ENCODE results near the gene LCE1E. TPM values are rescaled to one million over a fixed set of nuclear protein-coding genes. Genes with fewer than 3 reads are reported as not detected.

LCE1E gene
- total RNA-seq, 1 donor from 2014 or later: not detected

GRCh38 chr1:152768847-152769533 is 17.1 kb upstream of the LCE1E start:
- ATAC-seq (no peak), DNase-seq (no peak)
- Histone ChIP-seq H3K9me3 (no peaks in the 10 kb centered on the region), H3K4me3 (no peak overlapping the region), H3K27me3 (no peaks in the 10 kb centered on the region), H3K36me3 (no peaks in the 10 kb centered on the region), H3K27ac (no peak overlapping the region), H3K4me1 (no peaks in the 10 kb centered on the region)
- no peak for TF ChIP-seq CTCF (IDR thresholded peaks at IDR 0.05)
- intact Hi-C loops (cut with DNase I): no loop called here

- Histone ChIP-seq H3K27ac (no peak overlapping the region), H3K4me3 (no peak overlapping the region), H3K27me3 (no peaks in the 10 kb centered on the region), H3K4me1 (no peaks in the 10 kb centered on the region), H3K9me3 (no peaks in the 10 kb centered on the region), H3K36me3 (no peaks in the 10 kb centered on the region)
- no peak for TF ChIP-seq CTCF (IDR thresholded peaks at IDR 0.05)
- DNase-seq: no peak
- ATAC-seq: no peak
- intact Hi-C loops (cut with DNase I): no loop called here
Observed at GRCh38 chr1:152770411-152770810, 15.6 kb upstream of the LCE1E start.

- H3K36me3 ChIP-seq: no peaks in the 10 kb centered on the region
- no peak within 1 kb of the TSS for H3K4me3 ChIP-seq
- TF ChIP-seq CTCF (IDR thresholded peaks at IDR 0.05): no peak
- no peaks in the 10 kb centered on the region for H3K9me3 ChIP-seq
- DNase-seq: no peak
- no peaks in the 10 kb centered on the region for H3K4me1 ChIP-seq
- no peaks in the 10 kb centered on the region for H3K27me3 ChIP-seq
- no peak for ATAC-seq
- intact Hi-C loops (cut with DNase I): no loop called here
- no peak within 1 kb of the TSS for H3K27ac ChIP-seq
Observed at GRCh38 chr1:152774875-152775274, 11.2 kb upstream of the LCE1E start, which contains the start of gene LCE1F. LCE1F (plus strand) TSS chr1:152775140; CDS start chr1:152776372, 1,232 bp downstream.

- Histone ChIP-seq H3K36me3 (no peaks in the 10 kb centered on the region), H3K4me3 (no peak overlapping the region), H3K4me1 (no peaks in the 10 kb centered on the region), H3K27me3 (no peaks in the 10 kb centered on the region), H3K27ac (no peak overlapping the region), H3K9me3 (no peaks in the 10 kb centered on the region)
- ATAC-seq: no peak
- DNase-seq: no peak
- TF ChIP-seq CTCF (IDR thresholded peaks at IDR 0.05): no peak
- intact Hi-C loops (cut with DNase I): no loop called here
Observed at GRCh38 chr1:152776361-152776760, 9.7 kb upstream of the LCE1E start.

- Histone ChIP-seq H3K4me1 (no peaks in the 10 kb centered on the region), H3K27me3 (no peaks in the 10 kb centered on the region), H3K36me3 (no peaks in the 10 kb centered on the region), H3K27ac (no peak overlapping the region), H3K4me3 (no peak overlapping the region), H3K9me3 (no peaks in the 10 kb centered on the region)
- TF ChIP-seq CTCF (IDR thresholded peaks at IDR 0.05): no peak
- intact Hi-C loops (cut with DNase I): no loop called here
- no peak for ATAC-seq
- no peak for DNase-seq
Observed at GRCh38 chr1:152777510-152778137, 8.4 kb upstream of the LCE1E start.

All from upper lobe of right lung (tissue), 1 donor.